PC-9 (cell line): ENCODE data around the gene ZCCHC14. TPM values are rescaled to one million over a fixed set of nuclear protein-coding genes. Genes with fewer than 3 reads are reported as not detected.

Experiments used
- BruUV-seq: library from RNA; stranded (reverse); fragments of 400-500 nt; replicated peaks from 2 replicates; lab custom pipeline; 2021; lab: Mats Ljungman, UMichigan
- CTCF ChIA-PET: fragments of 300-600 bp; sonication (Branson Sonifier 250); formaldehyde crosslinking; loops from one replicate; lab custom pipeline; 2022; ENCODE audit warnings: antibody characterized with exemption; lab: Charles Lee
- POLR2A ChIA-PET: fragments of 300-600 bp; sonication (Branson Sonifier 250); formaldehyde crosslinking; loops from one replicate; lab custom pipeline; 2022; ENCODE audit warnings: antibody characterized with exemption; ENCODE audit not compliant: unreplicated experiment; lab: Charles Lee
- DNase-seq, 2 experiments: peaks; one replicate each; pipeline versions ENCODE4 v3.0.0 to v3.0.0-alpha.2; 2015 to 2022; ENCODE audit warnings: mixed read lengths in 1 of 2
- H2AFZ ChIP-seq: fragments of 200-600 bp; sonication (generic); 2 replicates; pipeline ENCODE4 v1.8.1; 2017; ENCODE audit warnings: antibody characterized with exemption
- H3F3A ChIP-seq: fragments of 200-600 bp; sonication (generic); 2 replicates; pipeline ENCODE4 v1.8.1; 2017; ENCODE audit warnings: antibody characterized with exemption, mild to moderate bottlenecking, low read depth; ENCODE audit not compliant: insufficient read depth
- H3K27ac ChIP-seq: fragments of 200-600 bp; sonication (generic); 2 replicates; pipeline ENCODE4 v1.6.1; 2016; ENCODE audit warnings: mixed run types
- H3K27me3 ChIP-seq: fragments of 200-600 bp; sonication (generic); 2 replicates; pipeline ENCODE4 v1.6.1; 2016; ENCODE audit warnings: low read depth, mixed run types; ENCODE audit not compliant: insufficient read depth
- H3K36me3 ChIP-seq: fragments of 200-600 bp; sonication (generic); 2 replicates; pipeline ENCODE4 v1.6.1; 2016; ENCODE audit warnings: low read depth, mixed run types
- H3K4me1 ChIP-seq: fragments of 200-600 bp; sonication (generic); replicated peaks from 2 replicates; pipeline ENCODE4 v1.6.1; 2016; ENCODE audit warnings: mixed run types; ENCODE audit not compliant: insufficient read depth
- H3K4me2 ChIP-seq: fragments of 200-600 bp; sonication (generic); 2 replicates; pipeline ENCODE4 v1.6.1; 2017; ENCODE audit warnings: mixed run types
- H3K4me3 ChIP-seq: fragments of 200-600 bp; sonication (generic); 2 replicates; pipeline ENCODE4 v1.6.1; 2016; ENCODE audit warnings: mixed run types
- H3K79me2 ChIP-seq: fragments of 200-600 bp; sonication (generic); 2 replicates; pipeline ENCODE4 v1.6.1; 2017; ENCODE audit warnings: low read depth, mixed run types
- H3K9me2 ChIP-seq: fragments of 200-600 bp; sonication (generic); 2 replicates; pipeline ENCODE4 v1.8.1; 2017; ENCODE audit warnings: mild to moderate bottlenecking; ENCODE audit not compliant: insufficient read depth
- H3K9me3 ChIP-seq: fragments of 200-600 bp; sonication (generic); 2 replicates; pipeline ENCODE4 v1.8.1; 2016; ENCODE audit warnings: low read depth; ENCODE audit not compliant: insufficient read depth
- H4K20me1 ChIP-seq: fragments of 200-600 bp; sonication (generic); 2 replicates; pipeline ENCODE4 v1.8.1; 2017; ENCODE audit not compliant: insufficient read depth
- CTCF ChIP-seq: fragments of 200-600 bp; sonication (generic); conservative IDR thresholded peaks from 2 replicates; pipeline ENCODE4 v1.6.1; 2017; ENCODE audit warnings: mixed run types, antibody characterized with exemption, mild to moderate bottlenecking, moderate library complexity
- EZH2 ChIP-seq: fragments of 200-600 bp; sonication (generic); IDR thresholded peaks from 2 replicates; pipeline ENCODE4 v1.8.0; 2017; ENCODE audit warnings: antibody characterized with exemption, low read depth
- intact Hi-C: fragments of 100-400 bp; cut with micrococcal nuclease; formaldehyde crosslinking; loops from one replicate; pipeline ENCODE4 v1.10.0; 2022; ENCODE audit not compliant: unreplicated experiment
- total RNA-seq: library from RNA; stranded (reverse); gene quantifications from 2 replicates; pipeline ENCODE4 v1.2.3, GENCODE V29; 2021

ZCCHC14 gene
- total RNA-seq, 1 experiment from 2014 or later: 17.9 TPM

GRCh38 chr16:87443016-87443415 is 49.8 kb downstream of the ZCCHC14 start:
- Histone ChIP-seq H2AFZ (no peak overlapping the region), H3F3A (no peaks in the 10 kb centered on the region), H3K9me3 (no peaks in the 10 kb centered on the region), H3K36me3 (no peaks in the 10 kb centered on the region; the same call in 1 of the 2 replicates), H4K20me1 (peaks cover 10% of the 10 kb centered on the region; the same call in 1 of the 2 replicates), H3K79me2 (no peaks in the 10 kb centered on the region; the same call in 1 of the 2 replicates), H3K27ac (no peak overlapping the region), H3K4me1 (no peaks in the 10 kb centered on the region), H3K27me3 (no peaks in the 10 kb centered on the region), H3K4me3 (no peak overlapping the region), H3K4me2 (no peak overlapping the region), H3K9me2 (no peaks in the 10 kb centered on the region)
- TF ChIP-seq EZH2: no peak
- no peak for TF ChIP-seq CTCF
- no TSS peak for BruUV-seq
- ChIA-PET POLR2A (no interaction called here), CTCF (no interaction called here)
- intact Hi-C loops: no loop called here
- no peak for DNase-seq

- CTCF ChIA-PET: no interaction called here
- no peaks in the 10 kb centered on the region; the same call in 1 of the 2 replicates for H3K79me2 ChIP-seq
- intact Hi-C loops: no loop called here
- H3K27ac ChIP-seq: no peak overlapping the region
- H3K4me2 ChIP-seq: no peak overlapping the region
- no TSS peak for BruUV-seq
- H4K20me1 ChIP-seq: peaks cover 10% of the 10 kb centered on the region; the same call in 1 of the 2 replicates
- H3K4me1 ChIP-seq: no peaks in the 10 kb centered on the region
- H3K9me2 ChIP-seq: no peaks in the 10 kb centered on the region
- POLR2A ChIA-PET: no interaction called here
- H2AFZ ChIP-seq: no peak overlapping the region
- no peaks in the 10 kb centered on the region for H3F3A ChIP-seq
- H3K27me3 ChIP-seq: no peaks in the 10 kb centered on the region
- no peak overlapping the region for H3K4me3 ChIP-seq
- DNase-seq: no peak
- TF ChIP-seq EZH2 (no peak), CTCF (no peak)
- H3K9me3 ChIP-seq: no peaks in the 10 kb centered on the region
- H3K36me3 ChIP-seq: no peaks in the 10 kb centered on the region; the same call in 1 of the 2 replicates
These were observed 50.2 kb downstream of the ZCCHC14 start for GRCh38 chr16:87442581-87442966.

GRCh38 chr16:87441886-87442580 is 50.8 kb downstream of the ZCCHC14 start:
- DNase-seq: no peak
- Histone ChIP-seq H3K36me3 (no peaks in the 10 kb centered on the region; the same call in 1 of the 2 replicates), H4K20me1 (peaks cover 10% of the 10 kb centered on the region; the same call in 1 of the 2 replicates), H3K4me3 (no peak overlapping the region), H3K9me3 (no peaks in the 10 kb centered on the region), H3K27me3 (no peaks in the 10 kb centered on the region), H3K27ac (no peak overlapping the region), H3K9me2 (no peaks in the 10 kb centered on the region), H2AFZ (no peak overlapping the region), H3K4me1 (no peaks in the 10 kb centered on the region), H3K4me2 (no peak overlapping the region), H3K79me2 (no peaks in the 10 kb centered on the region; the same call in 1 of the 2 replicates), H3F3A (no peaks in the 10 kb centered on the region)
- POLR2A ChIA-PET: no interaction called here
- BruUV-seq: no TSS peak
- TF ChIP-seq CTCF (no peak), EZH2 (no peak)
- CTCF ChIA-PET: no interaction called here
- intact Hi-C loops: no loop called here
